ENCODE results near the gene TPTE. TPM values are rescaled to one million over a fixed set of nuclear protein-coding genes. Genes with fewer than 3 reads are reported as not detected.
"Not testable (repeated sequence)": the region's sequence is repeated elsewhere in the genome, so short reads cannot be mapped to it uniquely, and the experiment has no call there.

The TPTE gene
- total RNA-seq = not detected

DNA sequence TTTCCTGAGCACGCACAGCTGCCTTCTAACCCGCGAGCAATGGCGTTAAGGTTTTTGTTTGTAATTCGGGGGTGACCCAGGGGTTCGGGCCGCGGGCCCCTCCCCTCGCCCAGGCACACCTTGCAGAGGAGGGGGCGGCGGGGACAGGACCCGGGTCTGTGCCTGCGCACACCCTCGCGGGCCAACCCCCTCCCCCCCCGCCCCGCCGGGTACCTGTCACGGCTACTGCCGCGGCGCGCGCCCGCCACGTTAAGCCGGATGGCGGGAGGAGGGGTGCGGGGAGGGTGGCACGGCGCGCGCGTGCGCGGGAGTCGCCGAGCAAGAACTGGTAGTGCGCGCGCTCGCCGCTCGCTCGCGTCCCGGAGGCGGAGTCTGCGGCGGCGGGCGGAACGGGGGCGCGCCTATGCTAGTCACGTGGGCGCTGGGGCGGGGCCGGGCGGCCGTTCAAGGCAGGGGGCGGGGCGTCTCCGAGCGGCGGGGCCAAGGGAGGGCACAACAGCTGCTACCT is at the start of gene TPTE:
TPTE (plus strand) TSS at position 493 of the 508 bp plus-strand sequence. CDS start 17,141 bp downstream, outside the sequence.
- ChIA-PET CTCF (no interaction called here), POLR2A (no interaction called here)

DNA sequence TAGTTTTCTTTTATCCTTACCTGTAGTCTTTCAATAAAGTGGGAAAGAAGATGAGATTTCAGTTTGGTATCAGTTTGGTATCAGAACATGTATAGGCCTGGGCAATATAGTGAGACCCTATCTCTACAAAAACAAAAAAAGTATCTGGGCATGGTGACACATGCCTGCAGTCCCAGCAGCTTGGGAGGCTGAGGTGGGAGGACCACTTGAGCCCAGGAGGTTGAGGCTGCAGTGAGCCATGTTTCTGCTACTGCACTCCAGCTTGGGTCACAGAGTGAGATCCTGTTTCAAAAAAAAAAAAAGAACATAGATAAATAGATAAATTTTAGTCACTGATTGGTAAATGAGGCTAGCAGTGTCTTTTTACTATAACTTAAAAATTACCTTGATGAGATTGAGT is 49.4 kb upstream of the TPTE start:
- POLR2A ChIA-PET, CTCF ChIA-PET: not testable (repeated sequence)

GRCh38 chr21:10477794-10478193 is 43.6 kb upstream of the TPTE start:
- POLR2A ChIA-PET, CTCF ChIA-PET: not testable (repeated sequence)

DNA sequence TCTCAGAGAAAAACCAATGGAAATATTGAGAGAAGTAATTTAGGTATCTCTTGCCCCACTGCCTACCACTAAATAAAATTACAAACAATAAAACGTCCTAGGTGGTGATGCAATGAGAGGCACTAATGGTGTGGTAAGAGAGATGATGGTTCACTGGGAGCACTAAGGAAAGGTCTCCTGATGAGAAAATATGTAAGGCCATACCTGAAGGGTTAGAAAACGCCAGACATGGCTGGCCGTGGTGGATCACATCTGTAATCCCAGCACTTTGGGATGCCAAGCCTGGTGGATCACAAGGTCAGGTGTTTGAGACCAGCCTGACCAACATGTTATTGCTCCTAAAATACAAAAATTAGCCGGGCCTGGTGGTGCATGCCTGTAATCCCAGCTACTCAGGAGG is 41.5 kb upstream of the TPTE start:
- POLR2A ChIA-PET, CTCF ChIA-PET: not testable (repeated sequence)

- CTCF ChIA-PET, POLR2A ChIA-PET: not testable (repeated sequence)
These were observed 36.5 kb upstream of the TPTE start for GRCh38 chr21:10484864-10485263.

GRCh38 chr21:10490453-10490852 is 30.9 kb upstream of the TPTE start:
- POLR2A ChIA-PET, CTCF ChIA-PET: not testable (repeated sequence)

DNA sequence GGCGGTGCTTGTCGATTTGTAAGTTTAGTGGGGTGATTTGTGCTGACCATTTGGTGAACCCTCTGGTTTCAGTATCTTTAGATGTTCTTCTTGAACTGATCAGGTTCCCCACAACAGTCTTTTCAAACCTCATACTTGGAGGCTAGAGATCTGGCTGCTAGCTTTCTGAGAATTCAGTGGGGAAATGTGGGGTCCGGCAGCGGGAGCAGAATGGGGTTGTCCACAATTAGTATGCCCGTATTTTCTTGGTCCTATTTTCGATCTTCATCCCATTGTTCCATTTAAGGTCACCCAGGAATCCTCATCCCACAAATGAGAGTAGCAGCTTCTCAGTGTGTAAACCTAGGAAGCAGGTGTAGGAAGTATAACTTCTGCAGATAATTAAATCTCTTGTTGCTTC is 10.3 kb upstream of the TPTE start:
- CTCF ChIA-PET = no interaction called here
- POLR2A ChIA-PET = no interaction called here

DNA sequence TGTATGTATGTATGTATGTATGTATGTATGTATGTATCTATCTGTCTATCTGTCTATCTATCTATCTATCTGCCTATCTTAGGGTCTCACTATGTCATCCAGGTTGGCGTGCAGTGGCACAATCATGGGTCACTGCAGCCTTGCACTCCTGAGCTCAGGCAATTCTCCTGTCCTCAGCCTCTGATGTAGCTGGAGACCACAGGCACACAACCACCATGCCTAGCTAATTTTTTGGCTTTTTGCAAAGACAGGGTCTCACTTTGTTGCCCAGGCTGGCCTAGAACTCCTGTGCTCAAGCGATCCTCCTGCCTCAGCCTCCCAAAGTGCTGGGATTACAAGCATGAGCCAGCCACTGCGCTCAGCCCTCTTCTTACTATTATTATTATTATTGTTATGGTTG is 4.5 kb upstream of the TPTE start:
- POLR2A ChIA-PET, CTCF ChIA-PET: not testable (repeated sequence)

- POLR2A ChIA-PET, CTCF ChIA-PET: not testable (repeated sequence)
These were observed 3.5 kb upstream of the TPTE start for GRCh38 chr21:10517904-10518303.

DNA sequence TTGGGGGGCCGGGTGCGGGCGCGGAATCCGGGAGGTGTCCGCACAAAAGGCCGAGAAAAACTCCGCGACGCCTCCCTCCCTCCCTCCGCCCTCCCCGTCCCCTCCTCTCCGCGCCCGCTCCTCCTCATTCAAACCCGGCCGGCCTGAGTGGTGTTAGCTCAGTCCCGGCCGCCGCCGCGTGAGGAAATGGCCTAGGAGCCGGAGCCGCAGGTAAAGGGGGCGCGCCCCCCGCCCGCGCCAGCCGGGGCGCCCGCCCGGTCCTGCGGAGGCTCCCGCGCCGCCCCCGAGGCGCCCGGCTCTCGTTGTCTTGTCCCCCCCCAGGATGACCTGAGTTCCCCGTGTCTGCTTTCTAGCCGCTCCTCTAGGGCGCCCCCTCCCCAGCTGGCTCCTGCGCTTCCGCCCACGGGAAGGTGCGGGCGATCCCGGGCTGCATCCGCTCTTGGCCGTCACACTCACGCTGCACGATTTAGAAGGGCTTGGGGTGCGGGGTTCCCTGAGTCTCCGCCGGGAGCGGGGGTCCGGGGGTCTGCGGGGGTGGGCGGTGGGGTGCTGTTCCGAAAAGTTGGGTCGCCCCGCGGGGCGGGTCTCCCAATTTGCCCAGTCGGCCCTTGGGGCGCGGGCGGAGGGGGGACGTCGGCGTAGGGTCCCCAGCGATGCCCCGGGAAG is 585 bp downstream of the TPTE start:
- CTCF ChIA-PET, POLR2A ChIA-PET: not testable (repeated sequence)

DNA sequence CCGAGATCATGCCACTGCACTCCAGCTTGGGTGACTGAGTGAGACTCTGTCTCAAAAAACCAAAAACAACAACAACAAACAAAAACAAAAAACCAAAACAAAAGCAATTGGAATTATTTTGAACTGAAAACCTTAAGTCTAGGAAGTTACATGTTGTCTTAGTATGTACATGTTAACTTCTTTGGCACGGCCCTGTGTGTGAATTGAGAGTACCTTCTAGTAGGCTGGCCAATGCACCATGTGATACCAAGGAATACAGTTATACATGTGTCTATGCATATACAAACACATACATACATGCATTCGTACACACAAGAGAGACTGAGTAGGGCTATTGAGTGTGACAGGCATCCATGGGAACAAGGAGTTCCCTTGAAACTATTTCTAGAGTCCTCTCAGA is 18.6 kb downstream of the TPTE start:
- ChIA-PET CTCF (no interaction called here), POLR2A (no interaction called here)

GRCh38 chr21:10544376-10544775 is 23.0 kb downstream of the TPTE start:
- POLR2A ChIA-PET, CTCF ChIA-PET: not testable (repeated sequence)

DNA sequence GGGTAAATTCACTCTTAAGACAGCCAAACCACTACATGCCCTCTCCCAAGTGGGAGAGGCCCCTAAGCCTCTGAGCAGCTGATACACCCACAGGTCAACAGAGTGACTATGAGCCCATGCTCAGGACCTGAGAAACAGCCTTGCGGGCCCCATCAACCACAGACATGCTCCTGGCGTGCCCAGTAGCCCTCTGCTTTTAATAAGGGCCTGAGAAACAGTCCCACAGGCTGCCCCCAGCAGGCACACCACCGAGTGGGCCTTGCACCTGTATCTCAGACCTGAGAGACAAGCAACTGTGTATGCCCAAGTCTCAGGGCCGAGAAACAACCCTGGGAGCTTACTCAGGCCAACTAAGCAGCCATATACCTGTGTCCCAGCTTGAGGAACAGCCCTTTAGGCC is 26.5 kb downstream of the TPTE start:
- CTCF ChIA-PET, POLR2A ChIA-PET: not testable (repeated sequence)

DNA sequence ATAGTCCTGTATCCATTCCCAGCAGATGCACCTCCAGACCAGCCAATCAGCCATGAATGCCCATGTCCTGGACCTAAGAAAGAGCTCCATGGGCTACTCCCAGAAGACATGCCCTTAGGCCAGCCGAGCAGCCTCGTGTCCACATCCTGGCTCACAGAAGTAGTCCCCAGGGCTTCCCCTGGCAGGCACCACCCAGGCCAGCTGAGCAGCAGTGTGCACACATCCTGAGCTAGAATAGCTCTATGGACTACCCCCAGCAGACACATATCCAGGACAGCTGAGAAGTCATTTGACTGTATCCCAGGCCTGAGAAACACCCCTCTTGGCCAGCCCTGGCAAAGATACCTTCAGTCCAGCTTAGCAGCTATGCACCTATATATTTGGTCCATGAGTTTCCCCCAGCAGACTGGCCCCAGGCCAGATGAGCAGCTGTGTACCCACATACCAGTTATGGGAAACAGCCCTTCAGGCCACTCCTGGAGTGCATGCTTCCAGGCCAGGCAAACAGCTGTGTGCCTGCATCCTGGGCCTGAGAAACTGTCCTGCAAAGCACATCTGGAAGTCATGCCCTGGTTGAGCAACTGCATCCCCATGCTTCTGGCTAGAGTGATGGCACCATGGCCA is 27.1 kb downstream of the TPTE start:
- CTCF ChIA-PET, POLR2A ChIA-PET: not testable (repeated sequence)

GRCh38 chr21:10570803-10571202 is 49.4 kb downstream of the TPTE start:
- POLR2A ChIA-PET, CTCF ChIA-PET: not testable (repeated sequence)

DNA sequence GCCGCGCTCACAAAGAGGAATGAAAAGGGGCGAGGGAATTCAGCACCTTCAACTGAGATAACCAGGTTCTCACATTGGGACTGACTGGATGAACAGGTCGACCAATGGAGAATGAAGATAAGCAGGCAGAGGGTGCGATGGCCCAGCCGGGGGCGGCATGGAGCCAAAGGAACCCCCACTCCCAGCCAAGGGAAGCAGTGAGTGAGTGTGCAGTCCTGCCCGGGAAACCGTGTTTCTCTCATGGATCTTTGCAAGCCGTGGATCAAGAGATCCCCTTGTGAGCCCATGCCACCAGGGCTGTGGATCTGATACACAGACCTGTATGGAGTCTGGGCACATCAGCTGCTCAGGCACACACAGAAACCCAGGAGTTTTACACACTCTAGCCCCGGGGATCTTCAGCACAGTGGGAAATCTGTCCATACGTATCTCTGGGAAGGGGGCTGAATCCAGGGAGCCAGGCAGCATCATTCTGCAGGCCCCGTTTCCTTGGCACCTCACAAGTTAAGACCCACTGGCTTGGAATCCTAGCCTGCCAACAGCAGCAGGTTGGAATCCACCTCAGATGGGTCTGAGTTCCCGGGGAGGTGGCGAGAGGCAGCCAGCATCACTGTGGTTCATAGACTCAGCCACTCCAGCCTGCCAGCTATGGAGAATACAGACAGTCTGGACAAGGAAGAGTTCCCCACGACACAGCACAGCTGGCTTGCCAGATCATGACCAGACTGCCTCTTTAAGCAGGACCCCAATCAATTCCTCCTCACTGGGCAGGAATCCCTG is 53.3 kb downstream of the TPTE start:
- POLR2A ChIA-PET, CTCF ChIA-PET: not testable (repeated sequence)

- CTCF ChIA-PET = no interaction called here
- POLR2A ChIA-PET = no interaction called here
These were observed 53.9 kb downstream of the TPTE start for GRCh38 chr21:10575311-10575667.

- POLR2A ChIA-PET, CTCF ChIA-PET: not testable (repeated sequence)
These were observed 57.5 kb downstream of the TPTE start for GRCh38 chr21:10578910-10579309.

- POLR2A ChIA-PET, CTCF ChIA-PET: not testable (repeated sequence)
These were observed 67.7 kb downstream of the TPTE start for GRCh38 chr21:10589115-10589514.

DNA sequence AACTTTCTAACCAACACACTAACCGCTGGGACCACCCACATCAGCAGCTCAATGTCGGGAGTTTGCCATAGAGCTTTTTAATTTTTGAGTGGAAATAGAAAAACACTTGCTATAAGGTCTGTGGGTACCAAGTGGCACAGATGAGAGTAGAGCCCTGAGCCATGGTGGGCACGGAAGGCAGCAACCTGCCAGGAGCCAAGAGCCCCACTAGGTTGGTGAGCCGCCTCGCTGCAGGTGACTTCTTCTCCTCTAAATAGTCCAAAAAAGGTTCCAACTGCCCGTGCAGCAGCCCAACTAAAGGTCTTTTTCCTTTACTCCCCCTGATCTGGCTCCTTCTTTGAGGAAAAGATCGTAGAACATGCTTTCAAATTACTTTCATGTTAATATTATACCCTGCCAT is 85.7 kb downstream of the TPTE start:
- CTCF ChIA-PET, POLR2A ChIA-PET: not testable (repeated sequence)

DNA sequence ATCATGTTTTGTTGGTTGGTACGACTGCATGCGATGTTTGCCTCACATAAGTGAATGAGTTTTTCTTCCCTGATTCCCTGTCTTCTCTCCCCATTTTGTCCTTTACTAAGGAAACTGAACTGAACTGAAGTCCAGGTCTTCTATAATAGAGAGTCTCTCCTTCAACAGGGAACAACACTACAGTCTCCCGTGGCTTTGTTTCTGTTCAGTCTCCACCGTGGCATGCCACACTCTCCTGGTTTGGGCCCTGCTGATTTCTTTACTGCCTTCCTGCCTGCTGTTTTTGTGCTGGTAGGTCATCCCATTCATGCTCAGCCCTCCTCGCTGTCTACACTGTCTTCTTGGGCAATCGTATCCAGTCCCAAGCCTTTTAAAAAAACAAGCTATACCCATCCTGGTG is 92.9 kb downstream of the TPTE start:
- POLR2A ChIA-PET = not testable (repeated sequence)

More for the DNA sequence above, 92.9 kb downstream of the TPTE start:
- CTCF ChIA-PET = not testable (repeated sequence)

Data from activated CD8-positive, alpha-beta memory T cell treated with anti-CD3 and anti-CD28 coated beads for 36 hours (primary cell).